ENCODE results near the gene PMM1.
A peak's percentile ranks its signal among the peaks of the same experiment; 100 is the strongest.
"Not testable (repeated sequence)": the region's sequence is repeated elsewhere in the genome, so short reads cannot be mapped to it uniquely, and the experiment has no call there.

PMM1 gene

DNA sequence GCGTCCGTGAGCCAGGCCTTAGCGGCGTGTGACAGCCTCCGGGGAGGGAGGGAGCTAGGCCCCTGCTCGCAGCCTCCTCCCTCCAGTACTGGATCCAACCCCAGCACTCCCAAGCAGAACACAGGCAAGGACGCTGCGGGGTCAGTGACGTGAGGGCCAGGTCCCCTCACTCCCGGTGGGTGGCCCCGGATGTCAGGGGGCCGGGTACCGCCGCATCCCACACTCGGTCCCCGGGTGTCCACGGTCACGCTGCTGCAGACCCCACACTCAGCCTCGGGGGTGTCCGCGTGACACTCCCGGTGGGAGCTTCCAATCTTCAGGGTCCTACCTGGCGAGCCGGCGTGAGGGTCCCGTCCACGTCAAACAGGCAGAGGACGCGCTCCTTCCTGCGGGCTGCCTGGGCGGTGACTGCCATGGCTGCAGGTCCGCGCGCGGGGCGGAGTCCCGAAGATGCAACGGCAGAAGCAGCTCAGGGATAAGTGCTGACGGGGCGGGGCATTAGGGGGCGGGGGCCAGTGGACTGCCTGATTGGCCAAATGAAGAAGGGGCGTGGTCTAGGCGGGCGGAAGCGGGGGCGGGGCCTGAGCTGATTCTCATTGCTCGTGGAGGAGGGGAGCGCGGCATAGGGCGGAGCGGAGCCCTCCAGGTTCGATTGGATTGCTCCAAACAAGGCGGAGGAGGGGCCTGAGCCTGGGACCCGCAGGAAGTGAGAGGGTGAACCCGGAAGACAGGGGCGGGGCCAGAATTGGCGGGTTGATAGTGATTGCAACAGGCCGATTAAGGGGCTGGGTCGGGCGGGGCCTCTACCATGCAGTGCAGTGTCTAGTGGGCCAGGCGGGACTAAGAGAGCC is at the start of gene PMM1:
Gene PMM1, minus strand, starts transcription at position 450 of the 851 bp plus-strand sequence. Its CDS starts 35 bp downstream, at position 415.
- peak; percentile 100 for DNase-seq

DNA sequence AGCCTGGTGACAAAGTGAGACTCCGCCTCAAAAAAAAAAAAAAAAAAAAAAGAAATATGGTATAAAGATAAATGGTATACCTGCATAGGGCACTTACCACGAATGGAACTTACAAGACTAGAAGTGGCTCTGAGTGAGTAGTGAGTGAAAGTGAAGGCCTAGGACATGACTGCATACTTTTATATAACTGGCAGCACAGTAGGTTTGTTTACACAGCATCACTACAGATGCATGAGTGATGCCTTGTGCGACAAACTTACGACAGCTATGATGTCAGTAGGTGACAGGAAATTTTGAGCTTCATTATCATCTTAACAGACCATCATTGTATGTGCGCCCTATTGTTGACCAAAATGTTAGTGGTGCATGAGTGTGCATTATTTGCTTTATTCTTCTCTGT is 49.1 kb upstream of the PMM1 start:
- no peak for DNase-seq

GRCh38 chr22:41638124-41638523 is 48.5 kb upstream of the PMM1 start:
- no peak for DNase-seq

DNA sequence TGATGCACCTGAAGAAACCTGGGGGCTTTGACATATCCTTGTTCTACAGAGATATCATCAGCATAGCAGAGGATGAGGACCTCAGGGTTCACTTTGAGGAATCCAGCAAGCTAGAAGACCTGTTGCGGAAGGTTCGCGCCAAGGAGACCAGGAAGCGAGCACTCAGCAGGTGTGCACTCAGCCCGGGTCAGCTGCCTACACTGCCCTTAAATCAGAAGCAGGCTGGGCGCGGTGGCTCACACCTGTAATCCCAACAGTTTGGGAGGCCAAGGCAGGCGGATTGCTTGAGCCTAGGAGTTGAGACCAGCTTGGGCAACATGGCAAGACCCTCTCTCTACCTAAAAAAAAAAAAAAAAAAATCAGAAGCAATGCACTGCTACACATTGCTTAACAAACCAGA is 48.0 kb upstream of the PMM1 start:
- DNase-seq, result not testable (repeated sequence)

- no peak for DNase-seq
These were observed 46.8 kb upstream of the PMM1 start for GRCh38 chr22:41636467-41636866.

DNA sequence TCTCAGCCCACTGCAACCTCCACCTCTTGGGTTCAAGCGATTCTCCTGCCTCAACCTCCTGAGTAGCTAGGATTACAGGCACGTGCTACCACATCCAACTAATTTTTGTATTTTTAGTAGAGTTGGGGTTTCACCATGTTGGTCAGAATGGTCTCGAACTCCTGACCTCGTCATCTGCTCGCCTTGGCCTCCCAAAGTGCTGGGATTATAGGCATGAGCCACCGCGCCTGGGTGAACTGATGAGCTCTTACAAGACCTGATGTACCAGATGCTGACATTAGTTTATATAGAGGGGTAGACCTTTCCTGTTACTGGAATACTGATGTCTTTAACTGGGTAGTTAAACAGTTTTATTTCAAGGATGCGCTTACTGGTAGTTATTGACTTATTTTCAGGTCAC is 45.0 kb upstream of the PMM1 start:
- not testable (repeated sequence) for DNase-seq

DNA sequence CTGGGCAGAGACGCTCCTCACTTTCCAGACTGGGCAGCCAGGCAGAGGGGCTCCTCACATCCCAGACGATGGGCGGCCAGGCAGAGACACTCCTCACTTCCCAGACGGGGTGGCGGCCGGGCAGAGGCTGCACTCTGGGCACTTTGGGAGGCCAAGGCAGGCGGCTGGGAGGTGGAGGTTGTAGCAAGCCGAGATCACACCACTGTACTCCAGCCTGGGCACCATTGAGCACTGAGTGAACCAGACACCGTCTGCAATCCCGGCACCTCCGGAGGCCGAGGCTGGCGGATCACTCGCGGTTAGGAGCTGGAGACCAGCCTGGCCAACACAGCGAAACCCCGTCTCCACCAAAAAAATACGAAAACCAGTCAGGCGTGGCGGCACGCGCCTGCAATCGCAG is 42.0 kb upstream of the PMM1 start:
- not testable (repeated sequence) for DNase-seq

DNA sequence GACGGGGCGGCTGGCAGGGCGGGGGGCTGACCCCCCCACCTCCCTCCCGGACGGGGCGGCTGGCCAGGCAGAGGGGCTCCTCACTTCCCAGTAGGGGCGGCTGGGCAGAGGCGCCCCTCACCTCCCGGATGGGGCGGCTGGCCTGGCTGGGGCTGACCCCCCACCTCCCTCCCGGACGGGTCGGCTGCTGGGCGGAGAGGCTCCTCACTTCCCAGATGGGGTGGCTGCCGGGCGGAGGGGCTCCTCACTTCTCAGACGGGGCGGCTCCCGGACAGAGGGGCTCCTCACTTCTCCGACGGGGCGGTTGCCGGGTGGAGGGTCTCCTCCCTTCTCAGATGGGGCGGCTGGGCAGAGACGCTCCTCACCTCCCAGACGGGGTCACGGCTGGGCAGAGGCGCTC is 41.5 kb upstream of the PMM1 start:
- not testable (repeated sequence) for DNase-seq

- no peak for DNase-seq
These were observed 35.9 kb upstream of the PMM1 start for GRCh38 chr22:41625577-41625976.

DNA sequence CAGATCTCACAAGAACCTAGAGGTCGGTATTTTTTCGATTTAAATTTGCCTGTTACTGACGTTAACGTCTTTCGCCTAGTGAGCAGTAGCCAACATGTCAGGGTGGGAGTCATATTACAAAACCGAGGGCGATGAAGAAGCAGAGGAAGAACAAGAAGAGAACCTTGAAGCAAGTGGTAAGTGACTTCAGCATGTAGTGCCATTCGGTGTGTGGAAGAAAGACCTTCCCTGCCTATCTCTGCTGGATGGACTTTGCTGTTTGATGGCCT is 32.2 kb upstream of the PMM1 start:
- no peak for DNase-seq

DNA sequence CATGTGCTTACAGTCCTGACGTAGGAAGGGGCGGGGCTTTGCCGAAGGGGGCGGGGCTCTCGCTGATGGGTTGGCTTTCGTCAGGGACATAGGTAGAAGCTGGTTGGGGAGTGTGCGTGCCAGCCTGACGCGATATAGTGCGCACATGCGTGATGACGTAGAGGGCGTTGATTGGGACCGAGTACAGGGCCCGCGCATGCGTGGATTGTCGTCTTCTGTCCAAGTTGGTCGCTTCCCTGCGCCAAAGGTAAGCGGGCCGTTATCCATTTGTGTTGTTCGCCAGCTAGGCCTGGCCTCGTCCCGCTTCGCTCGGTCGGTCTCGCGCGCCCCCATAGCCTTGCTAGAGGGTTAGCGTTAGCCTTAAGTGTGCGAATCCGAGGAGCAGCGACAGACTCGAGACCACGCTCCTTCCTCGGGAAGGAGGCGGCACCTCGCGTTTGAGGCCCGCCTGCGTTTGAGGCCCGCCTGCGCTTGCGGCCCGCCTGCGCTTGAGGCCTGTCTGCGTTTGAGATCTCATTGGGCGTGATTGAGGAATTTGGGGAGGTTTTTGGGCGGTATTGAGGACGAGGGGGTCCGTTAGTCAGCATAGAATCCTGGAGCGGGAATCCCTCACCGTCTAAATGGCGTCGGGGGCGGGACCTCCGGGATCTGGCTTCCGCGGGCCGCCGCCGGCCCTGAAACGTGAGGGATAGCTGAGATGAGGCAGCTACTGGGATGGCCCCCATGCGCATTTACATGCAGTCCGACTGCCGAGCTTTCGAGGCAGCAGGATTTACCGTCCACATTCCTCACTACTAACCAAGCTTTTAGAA is 31.7 kb upstream of the PMM1 start, which contains the start of gene XRCC6:
Gene XRCC6, plus strand, starts transcription at position 197 of the 812 bp plus-strand sequence. CDS start 710 bp downstream, outside the sequence.
- peak; percentile 100 for DNase-seq

GRCh38 chr22:41620589-41621098 is 31.0 kb upstream of the PMM1 start, which contains the start of gene DESI1:
Gene DESI1 (minus strand): TSS chr22:41621043. CDS start chr22:41620839, 204 bp downstream.
- DNase-seq, result no peak

DNA sequence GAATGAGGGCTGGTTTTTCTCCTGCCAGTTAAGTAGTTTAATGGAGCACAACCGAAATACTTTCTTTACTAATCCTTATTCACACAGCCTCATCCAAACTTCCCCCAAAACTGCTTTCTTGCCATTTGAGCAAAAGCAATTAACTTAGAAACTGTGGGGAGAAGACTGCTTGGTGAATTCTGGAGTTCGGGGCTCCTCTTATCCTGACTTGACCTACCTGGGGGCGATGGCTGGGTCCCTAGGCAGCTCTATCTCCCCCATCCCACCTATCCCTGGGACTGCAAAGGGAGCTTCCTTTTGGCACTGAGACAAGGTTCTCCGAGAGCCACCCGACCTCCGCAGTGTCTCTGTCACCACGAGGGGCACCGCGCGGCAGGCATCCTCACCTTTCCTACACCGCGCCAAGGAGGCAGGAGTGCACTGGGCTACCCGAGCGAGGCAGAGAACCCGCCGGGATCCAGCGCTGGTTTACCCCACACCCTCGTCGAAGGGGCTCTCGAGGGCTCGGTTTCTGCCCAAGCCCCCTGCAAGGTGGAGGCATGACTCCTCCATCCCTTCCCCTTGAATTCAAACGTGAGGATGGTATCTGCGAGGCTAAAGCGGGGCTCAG is 30.4 kb upstream of the PMM1 start:
- DNase-seq, result peak; percentile 44

GRCh38 chr22:41613456-41613855 is 23.8 kb upstream of the PMM1 start:
- no peak for DNase-seq

- no peak for DNase-seq
These were observed 23.1 kb upstream of the PMM1 start for GRCh38 chr22:41612603-41613306.

DNA sequence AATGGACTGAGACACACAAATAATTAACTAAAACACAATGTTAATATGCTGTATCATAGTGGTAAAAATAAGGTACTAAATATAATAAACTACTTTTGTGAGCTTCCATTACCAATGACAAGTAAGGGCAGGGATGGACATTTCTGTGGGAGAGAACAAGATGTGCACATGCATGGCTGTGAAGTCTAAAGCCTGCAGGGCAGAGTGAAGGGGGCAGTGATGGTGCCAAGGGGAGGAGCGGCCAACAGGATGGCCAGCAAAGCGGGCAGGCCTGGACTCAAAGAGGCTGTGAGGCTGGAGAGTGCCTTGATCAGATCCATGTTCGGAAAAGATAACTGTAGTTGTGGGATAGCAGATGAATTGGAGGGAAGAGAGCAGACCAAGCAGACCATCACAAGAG is 18.7 kb upstream of the PMM1 start:
- no peak for DNase-seq

DNA sequence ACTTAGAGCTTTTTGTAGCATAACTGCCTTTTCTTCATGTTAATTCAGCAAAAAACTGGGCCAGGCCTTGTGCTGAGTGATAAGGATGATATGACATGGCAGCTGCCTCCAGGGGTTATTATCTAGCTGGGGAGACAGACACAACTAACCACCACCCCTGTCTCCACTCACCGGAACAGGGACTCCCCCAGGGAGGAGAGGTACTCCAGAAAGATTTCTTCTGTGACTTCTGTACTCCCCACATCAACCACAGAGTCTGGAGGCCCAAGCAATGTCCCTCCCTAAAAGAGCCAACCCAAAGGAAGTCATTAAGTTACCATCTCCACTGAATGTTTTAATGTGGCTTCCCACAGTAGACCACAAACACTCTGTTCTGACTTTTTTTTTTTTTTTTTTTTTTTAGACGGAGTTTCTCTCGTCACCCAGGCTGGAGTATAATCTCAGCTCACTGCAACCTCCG is 14.3 kb upstream of the PMM1 start:
- DNase-seq, result peak; percentile 38

DNA sequence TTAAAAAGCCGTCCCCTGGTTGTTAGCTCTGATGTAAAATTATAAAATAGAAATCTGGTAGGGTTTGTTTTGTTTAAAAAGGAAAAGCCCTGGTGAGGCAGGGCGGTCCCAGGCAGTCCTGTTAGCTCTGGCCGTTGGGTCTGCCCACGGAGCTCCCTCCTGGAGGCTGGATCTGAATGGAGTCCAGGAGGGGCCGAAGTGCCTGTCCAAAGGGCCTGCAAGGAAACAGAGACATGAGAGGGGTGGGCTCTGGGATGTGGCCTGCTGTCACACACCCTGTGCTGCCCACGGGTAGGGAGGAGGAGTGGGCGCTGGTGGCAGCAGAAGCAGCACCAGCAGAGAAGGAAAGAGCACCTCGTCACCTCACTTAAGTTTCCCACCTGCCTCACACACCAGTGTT is 11.3 kb upstream of the PMM1 start:
- DNase-seq, result no peak

DNA sequence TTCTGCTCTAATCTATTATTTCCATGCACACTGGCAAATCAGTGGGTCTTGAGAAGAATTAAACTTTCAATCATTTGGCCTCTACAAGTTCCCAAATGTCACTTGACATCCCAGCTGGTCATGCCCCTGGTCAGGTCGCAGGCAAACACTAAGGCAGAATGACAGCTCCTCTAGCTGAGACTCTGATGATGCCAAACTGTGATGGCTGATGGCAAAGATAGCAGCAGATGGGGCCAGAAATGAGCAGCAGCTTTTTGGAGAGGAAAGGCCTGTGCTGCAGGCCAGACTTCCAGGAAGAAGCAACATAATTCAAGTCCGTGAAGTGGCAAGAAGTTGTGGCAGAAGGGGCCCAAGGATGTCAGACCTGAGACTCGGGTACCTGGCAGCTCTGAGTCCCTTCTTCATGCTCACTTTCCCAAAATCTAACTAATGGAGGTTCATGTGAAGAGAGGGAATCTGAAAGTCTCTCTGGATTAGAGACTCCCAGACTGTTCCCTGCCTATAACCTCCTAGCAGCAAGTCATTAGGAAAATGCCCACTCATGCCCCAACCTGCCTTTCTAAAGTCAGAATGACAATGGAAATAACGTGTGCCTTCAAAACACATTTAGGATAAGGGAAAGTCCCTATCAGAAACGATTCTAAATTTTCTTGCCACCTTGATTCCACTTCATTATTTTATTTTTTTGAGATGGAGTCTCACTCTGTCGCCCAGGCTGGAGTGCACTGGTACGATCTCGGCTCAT is 9.4 kb upstream of the PMM1 start:
- DNase-seq, result no peak

- DNase-seq, result no peak
These were observed 8.4 kb upstream of the PMM1 start for GRCh38 chr22:41598081-41598480.

DNA sequence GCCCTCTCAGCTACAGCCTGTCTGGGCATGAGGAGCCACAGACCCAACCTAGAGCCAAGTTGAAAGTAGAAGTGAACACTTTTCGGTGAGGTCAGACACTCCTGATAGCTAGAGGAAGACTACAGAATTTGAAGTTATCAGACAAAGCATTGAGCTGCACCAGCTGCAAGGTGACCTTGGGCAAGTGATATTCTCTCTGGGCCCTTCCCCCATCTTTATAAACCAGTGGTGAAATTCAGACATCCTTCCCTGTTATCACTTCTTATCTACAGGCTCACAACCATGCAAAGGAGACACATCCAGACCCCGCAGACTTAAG is 8.0 kb upstream of the PMM1 start:
- DNase-seq, result no peak
